GM18520 (cell line): ENCODE results near the gene IRS2.

ENCODE experiments used
- ATAC-seq: cut with Tn5 transposase; IDR thresholded peaks from one replicate; pipeline ENCODE4 v1.9.1; 2021; ENCODE audit not compliant: unreplicated experiment

Gene IRS2

GRCh38 chr13:109760951-109761350 is 25.4 kb downstream of the IRS2 start:
- no peak for ATAC-seq

- no peak for ATAC-seq
Observed at GRCh38 chr13:109760402-109760801, 26.0 kb downstream of the IRS2 start.

DNA sequence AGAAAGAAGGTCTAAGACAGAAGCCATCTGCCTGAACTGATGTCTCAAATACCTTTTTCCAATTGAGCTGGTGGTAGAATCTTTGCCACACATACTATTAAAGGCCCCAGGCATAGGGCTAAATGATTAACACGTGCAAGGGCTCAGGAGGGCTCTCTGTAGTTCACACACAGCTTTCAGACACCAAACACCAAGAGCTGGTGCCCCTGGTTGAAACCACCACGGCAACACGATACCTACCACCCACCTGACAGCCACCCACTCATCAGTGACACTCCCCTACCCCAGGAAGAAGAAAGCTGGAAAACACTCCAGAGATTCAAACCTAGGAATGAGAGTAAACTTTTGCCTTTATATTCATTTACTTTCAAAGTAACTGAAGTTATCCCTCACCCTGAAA is 26.8 kb downstream of the IRS2 start:
- ATAC-seq = no peak

- ATAC-seq = no peak
Observed at GRCh38 chr13:109758937-109759480, 27.4 kb downstream of the IRS2 start.

- ATAC-seq = no peak
Observed at GRCh38 chr13:109756778-109757177, 29.6 kb downstream of the IRS2 start.

DNA sequence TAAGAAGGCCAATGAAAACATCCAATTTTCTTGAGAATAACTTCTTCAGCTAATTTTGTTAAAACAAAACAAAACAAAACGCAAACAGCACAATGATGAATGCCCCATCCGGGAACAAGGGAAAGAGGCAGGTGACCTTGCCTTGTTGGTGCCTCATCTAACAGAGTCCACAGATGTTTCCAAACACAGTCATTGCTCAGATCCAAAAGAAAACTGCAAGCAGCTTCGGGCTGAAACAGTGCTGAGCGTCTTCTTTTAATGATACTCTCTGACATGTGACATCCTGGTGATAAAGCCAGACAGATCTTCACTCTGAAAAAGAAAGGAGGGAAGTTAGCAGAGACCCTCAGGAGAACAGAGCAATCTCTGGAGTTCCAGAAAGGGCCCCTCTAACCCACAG is 30.4 kb downstream of the IRS2 start:
- ATAC-seq = no peak

DNA sequence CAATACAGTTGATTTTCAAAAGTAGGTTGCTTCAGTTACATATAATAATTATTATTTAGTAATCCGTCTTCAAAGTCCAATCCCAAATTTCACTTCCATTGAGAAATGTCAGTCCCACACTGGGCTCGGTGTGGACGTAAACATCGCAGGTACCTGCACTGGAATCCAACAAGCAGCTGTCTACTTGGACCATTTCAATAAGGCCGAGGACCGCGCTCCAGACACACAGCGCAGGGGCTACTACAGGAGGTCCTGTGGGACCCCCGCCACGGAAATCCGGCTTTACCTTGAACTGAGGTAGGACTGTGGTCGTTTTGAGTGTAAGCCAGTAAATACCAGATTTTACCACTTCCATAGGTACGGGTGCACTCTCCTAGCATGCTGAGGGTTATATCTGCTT is 30.8 kb downstream of the IRS2 start:
- ATAC-seq = no peak

- no peak for ATAC-seq
Observed at GRCh38 chr13:109751477-109751876, 34.9 kb downstream of the IRS2 start.

- ATAC-seq = no peak
Observed at GRCh38 chr13:109750221-109750775, 36.1 kb downstream of the IRS2 start.

- no peak for ATAC-seq
Observed at GRCh38 chr13:109749365-109749764, 37.0 kb downstream of the IRS2 start.

- no peak for ATAC-seq
Observed at GRCh38 chr13:109748677-109749076, 37.7 kb downstream of the IRS2 start.

DNA sequence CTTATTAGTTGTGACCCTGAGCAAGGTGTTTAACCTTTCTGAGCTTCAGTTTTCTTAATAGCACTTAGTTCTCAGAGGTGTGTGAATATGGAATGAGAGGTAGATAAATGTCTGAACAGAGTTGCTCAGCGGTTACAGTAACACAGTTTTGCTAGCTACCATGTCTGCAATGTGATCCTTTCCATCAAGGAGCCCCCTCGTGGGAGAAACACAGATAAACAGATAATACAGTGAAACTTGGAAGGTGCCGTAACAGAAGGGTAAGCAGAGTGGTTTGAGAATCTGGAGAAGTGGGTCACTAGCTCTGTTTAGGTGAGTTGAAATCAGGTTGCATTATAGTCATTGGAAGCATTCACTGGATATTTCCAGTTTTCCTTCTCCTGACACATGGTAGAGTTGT is 38.9 kb downstream of the IRS2 start:
- no peak for ATAC-seq

- ATAC-seq = no peak
Observed at GRCh38 chr13:109746364-109746763, 40.0 kb downstream of the IRS2 start.

- ATAC-seq = no peak
Observed at GRCh38 chr13:109745702-109746101, 40.7 kb downstream of the IRS2 start.

- ATAC-seq = no peak
Observed at GRCh38 chr13:109745060-109745459, 41.3 kb downstream of the IRS2 start.

GRCh38 chr13:109744512-109745051 is 41.8 kb downstream of the IRS2 start:
- ATAC-seq = no peak

DNA sequence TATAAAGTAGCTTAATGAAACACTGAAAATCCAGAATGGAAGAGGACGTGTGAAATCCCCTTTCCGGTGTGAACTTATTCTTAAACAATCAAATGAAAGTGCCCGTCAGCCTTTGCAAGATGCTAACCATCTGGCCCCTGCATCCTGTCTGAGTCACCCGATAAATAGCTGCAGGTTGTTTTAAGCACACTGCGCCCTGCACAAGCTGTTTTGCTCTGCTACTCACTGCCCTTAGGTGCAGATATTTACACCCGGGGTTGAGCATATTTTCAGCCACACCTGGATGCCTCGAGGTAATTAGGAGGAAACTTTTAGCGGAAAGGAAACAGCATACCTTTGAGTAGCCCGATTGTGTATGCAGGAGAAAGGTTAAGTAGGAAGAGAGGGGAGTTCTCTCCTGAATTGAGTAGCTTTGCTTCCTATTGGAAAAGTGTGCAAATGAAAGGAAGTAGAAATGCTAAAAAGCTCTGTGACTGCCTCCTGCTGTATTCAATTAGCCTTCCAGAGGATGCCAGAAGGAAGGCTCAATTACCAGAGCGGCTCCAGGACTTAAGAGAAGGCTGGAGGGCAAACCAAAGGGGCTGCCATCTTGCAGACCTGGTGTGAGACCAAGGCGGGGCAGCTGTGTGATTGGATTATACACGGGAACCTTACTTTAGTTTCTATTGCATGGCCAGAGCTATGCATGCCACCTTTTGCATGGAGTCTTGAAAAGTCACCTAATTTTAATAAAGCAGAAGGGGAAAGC is 42.5 kb downstream of the IRS2 start:
- ATAC-seq = no peak

DNA sequence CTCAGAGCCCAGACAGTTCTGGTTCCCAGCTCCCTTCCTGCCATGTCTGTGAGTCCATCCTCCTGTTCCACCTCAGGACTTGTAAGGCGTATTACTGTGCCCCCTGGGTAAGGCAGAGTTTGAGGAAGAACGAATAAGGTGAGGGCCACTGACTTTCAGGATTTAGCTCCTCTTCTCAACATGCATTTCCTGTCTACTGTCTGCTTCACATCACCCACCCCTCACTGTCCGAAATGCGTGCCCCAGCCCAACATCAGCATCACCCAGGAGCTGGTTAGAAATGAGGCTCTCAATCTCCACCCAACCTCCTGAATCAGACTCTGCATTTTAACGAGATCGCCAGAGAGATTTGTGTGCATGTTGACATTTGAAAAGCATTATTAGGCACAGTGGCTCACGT is 44.4 kb downstream of the IRS2 start:
- no peak for ATAC-seq

DNA sequence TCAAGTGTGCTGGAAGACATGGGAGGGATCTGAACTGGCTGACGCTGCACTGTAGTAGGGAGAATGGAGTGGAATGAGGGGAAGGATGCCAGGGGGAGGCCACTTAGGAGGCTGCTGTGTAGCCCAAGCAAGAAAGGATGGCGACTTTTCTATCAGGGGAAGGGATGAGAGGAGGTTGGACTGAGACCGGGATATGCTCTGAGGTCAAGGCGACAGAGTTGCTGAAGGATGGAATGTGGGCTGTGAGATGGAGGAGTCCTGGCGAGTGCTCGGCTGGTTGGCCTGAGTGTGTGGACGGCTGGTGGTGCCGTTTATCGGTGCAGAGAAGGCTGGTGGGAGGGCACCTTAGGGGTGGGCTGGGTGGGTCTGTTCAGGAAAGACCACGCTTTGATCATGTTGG is 45.7 kb downstream of the IRS2 start:
- ATAC-seq = no peak

DNA sequence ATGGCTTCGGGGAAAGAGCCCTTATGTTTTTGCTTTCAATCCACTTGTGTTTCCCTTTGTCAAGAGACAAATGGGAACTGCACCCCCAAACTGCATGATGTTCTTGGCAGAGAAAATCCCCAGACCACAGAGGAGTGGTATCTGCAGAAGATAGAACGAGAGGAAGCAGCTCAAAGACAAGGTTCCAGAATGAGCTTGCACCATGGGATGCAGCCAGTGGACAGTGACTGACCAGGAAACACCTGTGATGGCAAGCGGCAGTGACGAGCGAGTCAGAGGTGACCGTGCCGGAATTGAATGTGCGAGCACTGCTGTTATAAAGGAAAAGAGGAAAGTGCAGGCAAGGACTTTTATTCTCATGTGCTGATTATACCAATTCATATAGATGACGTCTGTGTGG is 46.3 kb downstream of the IRS2 start:
- ATAC-seq = no peak

DNA sequence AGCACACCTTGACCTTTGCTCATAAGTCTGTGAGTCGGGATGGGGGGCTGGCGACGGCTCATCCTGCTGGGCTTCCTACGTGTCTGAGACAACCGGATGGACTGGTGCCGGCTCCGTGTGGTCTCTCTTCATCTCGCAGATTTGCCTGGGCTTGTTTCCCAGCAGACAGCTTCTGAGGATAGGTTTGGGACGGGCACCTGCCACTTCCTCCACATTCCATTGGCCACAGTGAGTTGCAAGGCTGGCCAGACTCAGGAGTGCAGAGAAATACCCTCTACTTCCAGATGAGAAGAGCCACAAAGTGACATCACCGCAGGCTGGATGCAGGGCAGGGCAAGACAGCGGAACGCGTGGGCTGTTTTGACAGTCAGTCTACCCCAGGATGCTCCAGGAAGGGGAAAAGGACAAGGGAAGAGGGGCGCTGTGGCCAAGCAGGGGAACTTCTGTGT is 48.1 kb downstream of the IRS2 start:
- ATAC-seq = no peak

GRCh38 chr13:109737606-109738005 is 48.8 kb downstream of the IRS2 start:
- ATAC-seq = no peak
